GM03348 (cell line): ENCODE measurements around the gene KIF13A.
"Not testable (repeated sequence)": the region's sequence is repeated elsewhere in the genome, so short reads cannot be mapped to it uniquely, and the experiment has no call there.

ENCODE experiments used
- DNase-seq: peaks from one replicate; pipeline ENCODE4 v3.0.0; 2012; ENCODE audit warnings: low spot score

Gene KIF13A

GRCh38 chr6:17845598-17845997 lies 141.8 kb downstream of the KIF13A start:
- DNase-seq = no peak

- not testable (repeated sequence) for DNase-seq
Measured at GRCh38 chr6:17844967-17845366, 142.5 kb downstream of the KIF13A start.

GRCh38 chr6:17842934-17843821 lies 144.3 kb downstream of the KIF13A start:
- no peak for DNase-seq

GRCh38 chr6:17842014-17842776 lies 145.2 kb downstream of the KIF13A start:
- no peak for DNase-seq

GRCh38 chr6:17839513-17840223 lies 147.8 kb downstream of the KIF13A start:
- no peak for DNase-seq

- DNase-seq = no peak
Measured at GRCh38 chr6:17836293-17836692, 151.1 kb downstream of the KIF13A start.

GRCh38 chr6:17835784-17836183 lies 151.7 kb downstream of the KIF13A start:
- no peak for DNase-seq

- peak; percentile 50 for DNase-seq
Measured at GRCh38 chr6:17831135-17831534, 156.3 kb downstream of the KIF13A start.

GRCh38 chr6:17829905-17830304 lies 157.5 kb downstream of the KIF13A start:
- DNase-seq = no peak

- DNase-seq = no peak
Measured at GRCh38 chr6:17828149-17828548, 159.3 kb downstream of the KIF13A start.

- DNase-seq = no peak
Measured at GRCh38 chr6:17826301-17826700, 161.1 kb downstream of the KIF13A start.

GRCh38 chr6:17820055-17820454 lies 167.4 kb downstream of the KIF13A start:
- no peak for DNase-seq

GRCh38 chr6:17817763-17818162 lies 169.7 kb downstream of the KIF13A start:
- DNase-seq = no peak

GRCh38 chr6:17816921-17817611 lies 170.4 kb downstream of the KIF13A start:
- DNase-seq = no peak

- no peak for DNase-seq
Measured at GRCh38 chr6:17813542-17813941, 173.9 kb downstream of the KIF13A start.

- DNase-seq = no peak
Measured at GRCh38 chr6:17812311-17812710, 175.1 kb downstream of the KIF13A start.

- no peak for DNase-seq
Measured at GRCh38 chr6:17808609-17809008, 178.8 kb downstream of the KIF13A start.

GRCh38 chr6:17807431-17807830 lies 180.0 kb downstream of the KIF13A start:
- not testable (repeated sequence) for DNase-seq

GRCh38 chr6:17803409-17803808 lies 184.0 kb downstream of the KIF13A start:
- no peak for DNase-seq

- DNase-seq = no peak
Measured at GRCh38 chr6:17798477-17799154, 188.8 kb downstream of the KIF13A start.

- peak; percentile 6 for DNase-seq
Measured at GRCh38 chr6:17790489-17790888, 196.9 kb downstream of the KIF13A start.
